Stimulated activated effector memory CD8-positive, alpha-beta T cell treated with anti-CD3 and anti-CD28 coated beads, Interleukin-12 subunit alpha, Interleukin-12 subunit beta, amount 100 ng/mL, for 72 hours (primary cell): ENCODE results near the gene KIF23.

Source experiments
- ATAC-seq: fragments of 150-1000 bp; cut with Tn5 transposase; 2 replicates; pipeline ENCODE4 v1.10.0; 2021
- DNase-seq, 2 donors: peaks; one replicate each; pipeline ENCODE4 v3.0.0; 2021 to 2022; ENCODE audit warnings: low spot score in 2 of 2
- H3K27ac Mint-ChIP-seq: one replicate; pipeline ENCODE4 v1.8.0; 2022; ENCODE audit warnings: mild to moderate bottlenecking, mixed read lengths
- H3K36me3 Mint-ChIP-seq: one replicate; pipeline ENCODE4 v1.8.0; 2022; ENCODE audit warnings: mild to moderate bottlenecking, mixed read lengths
- H3K4me1 Mint-ChIP-seq: one replicate; pipeline ENCODE4 v1.8.0; 2022; ENCODE audit warnings: mixed read lengths
- H3K4me3 Mint-ChIP-seq: one replicate; pipeline ENCODE4 v1.8.0; 2022; ENCODE audit warnings: mild to moderate bottlenecking, mixed read lengths
- H3K9me3 Mint-ChIP-seq: one replicate; pipeline ENCODE4 v1.8.0; 2022; ENCODE audit warnings: mixed read lengths

Gene KIF23

GRCh38 chr15:69478259-69478781 lies 64.2 kb downstream of the KIF23 start:
- ATAC-seq (peak; percentile 52), DNase-seq (peak; percentile 40 to 68)
- Mint-ChIP-seq H3K9me3 (peaks cover 2% of the 10 kb centered on the region), H3K36me3 (no peaks in the 10 kb centered on the region), H3K27ac (no peak overlapping the region), H3K4me1 (peaks cover 4% of the 10 kb centered on the region), H3K4me3 (no peak overlapping the region)

GRCh38 chr15:69479081-69479480 lies 64.9 kb downstream of the KIF23 start:
- DNase-seq (no peak), ATAC-seq (no peak)
- no peak overlapping the region for H3K27ac Mint-ChIP-seq
- H3K4me1 Mint-ChIP-seq = peaks cover 4% of the 10 kb centered on the region
- no peak overlapping the region for H3K4me3 Mint-ChIP-seq
- H3K9me3 Mint-ChIP-seq = peaks cover 2% of the 10 kb centered on the region
- H3K36me3 Mint-ChIP-seq = no peaks in the 10 kb centered on the region

- H3K27ac Mint-ChIP-seq = no peak overlapping the region
Observed at GRCh38 chr15:69479971-69480370, 65.8 kb downstream of the KIF23 start.

GRCh38 chr15:69480932-69481331 lies 66.8 kb downstream of the KIF23 start:
- Mint-ChIP-seq H3K27ac (no peak overlapping the region), H3K4me1 (no peaks in the 10 kb centered on the region), H3K4me3 (no peak overlapping the region), H3K9me3 (peaks cover 2% of the 10 kb centered on the region), H3K36me3 (no peaks in the 10 kb centered on the region)
- ATAC-seq (no peak), DNase-seq (no peak)

More at GRCh38 chr15:69479971-69480370, 65.8 kb downstream of the KIF23 start:
- Mint-ChIP-seq H3K9me3 (peaks cover 2% of the 10 kb centered on the region), H3K4me1 (peaks cover 4% of the 10 kb centered on the region), H3K36me3 (no peaks in the 10 kb centered on the region), H3K4me3 (no peak overlapping the region)
- no peak for ATAC-seq
- DNase-seq = no peak

- H3K36me3 Mint-ChIP-seq = no peaks in the 10 kb centered on the region
- no peak overlapping the region for H3K4me3 Mint-ChIP-seq
- H3K4me1 Mint-ChIP-seq = no peaks in the 10 kb centered on the region
- peaks cover 2% of the 10 kb centered on the region for H3K9me3 Mint-ChIP-seq
- no peak for DNase-seq
- H3K27ac Mint-ChIP-seq = no peak overlapping the region
- no peak for ATAC-seq
Observed at GRCh38 chr15:69482686-69483256, 68.6 kb downstream of the KIF23 start.

- DNase-seq (no peak), ATAC-seq (no peak)
Observed at GRCh38 chr15:69484837-69485236, 70.7 kb downstream of the KIF23 start.

GRCh38 chr15:69486481-69487110 lies 72.4 kb downstream of the KIF23 start:
- DNase-seq (no peak), ATAC-seq (no peak)
- H3K9me3 Mint-ChIP-seq = no peaks in the 10 kb centered on the region
- peaks cover 10% of the 10 kb centered on the region for H3K4me1 Mint-ChIP-seq
- no peak overlapping the region for H3K27ac Mint-ChIP-seq
- H3K4me3 Mint-ChIP-seq = no peak overlapping the region
- no peaks in the 10 kb centered on the region for H3K36me3 Mint-ChIP-seq

More at GRCh38 chr15:69484837-69485236, 70.7 kb downstream of the KIF23 start:
- H3K4me1 Mint-ChIP-seq = peaks cover 1% of the 10 kb centered on the region
- H3K36me3 Mint-ChIP-seq = no peaks in the 10 kb centered on the region
- no peaks in the 10 kb centered on the region for H3K9me3 Mint-ChIP-seq
- no peak overlapping the region for H3K4me3 Mint-ChIP-seq
- no peak overlapping the region for H3K27ac Mint-ChIP-seq

GRCh38 chr15:69489073-69489571 lies 75.0 kb downstream of the KIF23 start:
- H3K4me3 Mint-ChIP-seq = no peak overlapping the region
- H3K9me3 Mint-ChIP-seq = no peaks in the 10 kb centered on the region

GRCh38 chr15:69490356-69491037 lies 76.3 kb downstream of the KIF23 start:
- ATAC-seq (no peak), DNase-seq (no peak)
- Mint-ChIP-seq H3K36me3 (no peaks in the 10 kb centered on the region), H3K4me3 (no peak overlapping the region), H3K9me3 (no peaks in the 10 kb centered on the region), H3K27ac (no peak overlapping the region), H3K4me1 (peaks cover 10% of the 10 kb centered on the region)

More at GRCh38 chr15:69489073-69489571, 75.0 kb downstream of the KIF23 start:
- no peak for DNase-seq
- no peak for ATAC-seq
- no peak overlapping the region for H3K27ac Mint-ChIP-seq
- H3K4me1 Mint-ChIP-seq = peaks cover 10% of the 10 kb centered on the region
- H3K36me3 Mint-ChIP-seq = no peaks in the 10 kb centered on the region

- no peak for DNase-seq
- Mint-ChIP-seq H3K4me1 (peaks cover 10% of the 10 kb centered on the region), H3K4me3 (no peak overlapping the region), H3K27ac (no peak overlapping the region), H3K9me3 (no peaks in the 10 kb centered on the region), H3K36me3 (no peaks in the 10 kb centered on the region)
- no peak for ATAC-seq
Observed at GRCh38 chr15:69491038-69491505, 76.9 kb downstream of the KIF23 start.

- H3K27ac Mint-ChIP-seq = no peak overlapping the region
- DNase-seq = no peak
- H3K9me3 Mint-ChIP-seq = no peaks in the 10 kb centered on the region
- no peak for ATAC-seq
- H3K4me1 Mint-ChIP-seq = peaks cover 24% of the 10 kb centered on the region
- H3K36me3 Mint-ChIP-seq = no peaks in the 10 kb centered on the region
- no peak overlapping the region for H3K4me3 Mint-ChIP-seq
Observed at GRCh38 chr15:69493406-69493805, 79.3 kb downstream of the KIF23 start.

- no peak overlapping the region for H3K27ac Mint-ChIP-seq
- H3K4me3 Mint-ChIP-seq = no peak overlapping the region
- peaks cover 26% of the 10 kb centered on the region for H3K4me1 Mint-ChIP-seq
- ATAC-seq (no peak), DNase-seq (no peak)
- H3K9me3 Mint-ChIP-seq = no peaks in the 10 kb centered on the region
- no peaks in the 10 kb centered on the region for H3K36me3 Mint-ChIP-seq
Observed at GRCh38 chr15:69496001-69496400, 81.9 kb downstream of the KIF23 start.

GRCh38 chr15:69497076-69497475 lies 82.9 kb downstream of the KIF23 start:
- ATAC-seq (peak; percentile 48), DNase-seq (no peak)
- H3K4me3 Mint-ChIP-seq = no peak overlapping the region
- no peak overlapping the region for H3K27ac Mint-ChIP-seq
- H3K9me3 Mint-ChIP-seq = no peaks in the 10 kb centered on the region
- peaks cover 26% of the 10 kb centered on the region for H3K4me1 Mint-ChIP-seq
- no peaks in the 10 kb centered on the region for H3K36me3 Mint-ChIP-seq

- H3K9me3 Mint-ChIP-seq = no peaks in the 10 kb centered on the region
- ATAC-seq (peak; percentile 58), DNase-seq (no peak)
- H3K4me3 Mint-ChIP-seq = no peak overlapping the region
- no peaks in the 10 kb centered on the region for H3K36me3 Mint-ChIP-seq
- H3K27ac Mint-ChIP-seq = no peak overlapping the region
- peaks cover 26% of the 10 kb centered on the region for H3K4me1 Mint-ChIP-seq
Observed at GRCh38 chr15:69497667-69498066, 83.5 kb downstream of the KIF23 start.
